ENCODE data around the gene TEX19. TPM values are rescaled to one million over a fixed set of nuclear protein-coding genes. Genes with fewer than 3 reads are reported as not detected.
A peak's percentile ranks its signal among the peaks of the same experiment; 100 is the strongest.

Gene TEX19
- total RNA-seq, 1 donor, result not detected

- TF ChIP-seq CTCF (IDR thresholded peaks at IDR 0.05; ENCODE audit: insufficient read depth, low read depth, low read length), result no peak
- no peak overlapping the region for H3K4me3 ChIP-seq (ENCODE audit: low read depth, low read length)
- no peak for DNase-seq (ENCODE audit: low read depth)
These were observed 40.9 kb upstream of the TEX19 start for GRCh38 chr17:82318169-82318498.

DNA sequence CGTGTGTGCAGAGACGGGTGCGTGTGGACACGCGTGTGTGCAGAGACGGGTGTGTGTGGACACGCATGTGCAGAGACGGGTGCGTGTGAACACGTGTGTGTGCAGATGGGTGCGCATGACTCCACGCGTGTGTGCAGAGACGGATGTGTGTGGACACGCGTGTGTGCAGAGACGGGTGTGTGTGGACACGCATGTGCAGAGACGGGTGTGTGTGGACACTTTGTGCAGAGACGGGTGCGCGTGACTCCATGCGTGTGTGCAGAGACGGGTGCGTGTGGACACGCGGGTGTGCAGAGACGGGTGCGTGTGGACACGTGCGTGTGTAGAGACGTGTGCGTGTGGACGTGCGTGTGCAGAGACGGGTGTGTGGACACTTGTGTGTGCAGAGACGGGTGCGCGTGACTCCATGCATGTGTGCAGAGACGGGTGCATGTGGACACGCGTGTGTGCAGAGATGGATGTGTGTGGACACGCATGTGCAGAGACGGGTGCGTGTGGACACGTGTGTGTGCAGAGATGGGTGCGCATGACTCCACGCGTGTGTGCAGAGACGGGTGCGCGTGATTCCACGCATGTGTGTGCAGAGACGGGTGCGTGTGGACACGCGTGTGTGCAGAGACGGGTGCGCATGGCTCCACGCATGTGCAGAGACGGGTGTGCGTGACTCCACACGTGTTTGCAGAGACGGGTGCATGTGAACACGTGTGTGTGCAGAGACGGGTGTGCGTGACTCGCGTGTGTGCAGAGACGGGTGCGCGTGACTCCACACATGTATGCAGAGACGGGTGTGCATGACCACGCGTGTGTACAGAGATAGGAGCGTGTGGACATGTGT is 40.1 kb upstream of the TEX19 start:
- H3K4me3 ChIP-seq (ENCODE audit: low read depth, low read length), result no peak overlapping the region
- DNase-seq (ENCODE audit: low read depth), result no peak
- no peak for TF ChIP-seq CTCF (IDR thresholded peaks at IDR 0.05; ENCODE audit: insufficient read depth, low read depth, low read length)

DNA sequence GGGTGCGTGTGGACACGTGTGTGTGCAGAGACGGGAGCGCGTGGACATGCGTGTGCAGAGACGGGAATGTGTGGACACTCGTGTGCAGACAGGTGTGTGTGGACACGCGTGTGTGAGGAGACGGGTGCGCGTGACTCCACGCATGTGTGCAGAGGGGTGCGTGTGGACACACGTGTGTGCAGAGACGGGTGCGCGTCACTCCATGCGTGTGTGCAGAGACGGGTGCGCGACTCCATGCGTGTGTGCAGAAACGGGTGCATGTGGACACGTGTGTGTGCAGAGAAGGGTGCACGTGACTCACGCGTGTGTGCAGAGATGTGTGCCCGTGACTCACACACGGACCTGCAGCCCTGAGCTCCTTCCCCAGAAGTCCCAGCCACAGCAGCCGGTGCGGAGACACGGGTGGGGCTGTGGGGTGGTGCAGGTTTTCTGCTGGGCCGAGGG is 39.4 kb upstream of the TEX19 start:
- DNase-seq (ENCODE audit: low read depth), result no peak
- H3K4me3 ChIP-seq (ENCODE audit: low read depth, low read length), result no peak overlapping the region
- TF ChIP-seq CTCF (IDR thresholded peaks at IDR 0.05; ENCODE audit: insufficient read depth, low read depth, low read length), result no peak

DNA sequence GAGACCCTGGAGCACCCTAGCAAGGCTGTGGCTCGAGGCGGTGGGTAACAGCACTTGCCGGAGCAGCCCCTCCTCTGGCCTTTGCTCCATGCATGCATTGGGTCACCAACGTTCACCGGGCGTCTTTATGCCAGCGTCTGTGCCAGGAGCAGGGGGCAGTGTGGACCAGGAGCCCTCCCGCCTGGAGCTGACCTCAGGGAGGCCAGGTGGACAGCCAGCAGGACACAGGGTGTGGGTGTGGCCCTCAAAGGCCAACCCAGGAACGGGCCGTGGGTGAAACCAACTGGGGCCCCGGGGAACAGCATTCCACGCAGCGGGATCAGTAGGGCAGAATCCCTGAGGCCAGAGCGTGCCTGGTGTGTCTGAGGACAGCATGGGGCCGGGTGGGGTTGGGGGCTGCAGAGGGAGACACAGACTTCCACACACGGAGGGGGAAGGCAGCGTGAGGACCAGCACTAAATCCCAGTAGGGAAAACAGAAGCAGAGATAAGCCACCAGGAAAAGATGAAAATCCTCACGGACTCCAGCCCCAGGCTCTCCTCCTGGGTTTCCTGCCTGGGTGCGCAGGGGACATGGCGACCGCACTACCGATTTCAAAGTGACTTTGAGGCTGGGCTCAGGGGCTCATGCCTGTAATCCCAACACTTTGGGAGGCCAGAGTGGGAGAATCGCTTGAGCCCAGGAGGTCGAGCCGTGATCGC is 38.8 kb upstream of the TEX19 start:
- H3K4me3 ChIP-seq (ENCODE audit: low read depth, low read length), result no peak overlapping the region
- DNase-seq (ENCODE audit: low read depth), result no peak
- TF ChIP-seq CTCF (IDR thresholded peaks at IDR 0.05; ENCODE audit: insufficient read depth, low read depth, low read length), result no peak

DNA sequence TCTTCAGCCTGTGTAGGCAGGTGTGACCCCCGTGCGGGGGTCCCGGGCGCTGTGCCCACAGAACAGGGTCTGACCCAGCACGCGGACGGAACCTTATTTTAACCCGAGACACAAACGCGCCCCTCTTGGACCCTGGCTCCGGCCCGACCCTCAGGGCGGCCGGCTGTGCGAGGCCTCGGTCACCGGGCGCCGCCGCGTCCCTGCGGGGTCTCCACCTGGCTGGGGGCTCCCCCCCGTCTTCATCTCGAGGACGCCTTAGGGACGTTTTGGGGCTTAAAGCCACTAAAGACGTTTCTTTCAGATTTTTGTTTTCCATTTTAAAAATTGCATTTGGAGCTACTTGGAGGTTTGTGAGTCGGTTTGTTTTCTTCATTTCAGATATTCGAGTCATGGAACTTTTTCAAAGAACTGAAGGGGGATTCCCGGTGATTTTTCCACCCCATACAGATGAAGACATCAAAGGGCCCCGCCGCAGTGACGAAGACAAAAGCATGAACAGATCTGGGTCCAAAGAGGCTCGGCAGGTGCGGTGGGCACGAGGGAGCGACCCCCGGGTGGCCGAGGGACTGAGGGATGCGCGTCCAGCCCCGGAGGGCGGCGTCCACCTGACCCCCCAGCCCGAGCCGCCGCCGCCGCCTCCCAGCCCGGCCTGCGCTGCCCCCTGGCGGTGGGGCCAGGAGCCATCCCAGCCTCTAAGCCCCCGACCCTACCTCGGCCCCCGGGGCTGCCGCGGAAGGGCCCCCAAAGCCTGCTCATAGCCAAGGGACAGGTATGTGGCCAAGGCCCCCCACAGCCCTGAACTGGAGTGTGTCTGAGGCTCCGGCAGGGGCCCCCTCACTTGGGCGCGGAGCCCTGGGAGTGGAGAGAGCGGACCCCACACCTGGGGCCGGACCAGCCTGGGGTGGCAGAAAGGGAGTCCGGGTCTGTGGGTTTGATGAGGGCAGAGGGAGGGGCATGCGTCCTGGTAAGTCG is 37.8 kb upstream of the TEX19 start:
- TF ChIP-seq CTCF (IDR thresholded peaks at IDR 0.05; ENCODE audit: insufficient read depth, low read depth, low read length), result peak; percentile 74
- H3K4me3 ChIP-seq (ENCODE audit: low read depth, low read length), result no peak overlapping the region
- DNase-seq (ENCODE audit: low read depth), result no peak

DNA sequence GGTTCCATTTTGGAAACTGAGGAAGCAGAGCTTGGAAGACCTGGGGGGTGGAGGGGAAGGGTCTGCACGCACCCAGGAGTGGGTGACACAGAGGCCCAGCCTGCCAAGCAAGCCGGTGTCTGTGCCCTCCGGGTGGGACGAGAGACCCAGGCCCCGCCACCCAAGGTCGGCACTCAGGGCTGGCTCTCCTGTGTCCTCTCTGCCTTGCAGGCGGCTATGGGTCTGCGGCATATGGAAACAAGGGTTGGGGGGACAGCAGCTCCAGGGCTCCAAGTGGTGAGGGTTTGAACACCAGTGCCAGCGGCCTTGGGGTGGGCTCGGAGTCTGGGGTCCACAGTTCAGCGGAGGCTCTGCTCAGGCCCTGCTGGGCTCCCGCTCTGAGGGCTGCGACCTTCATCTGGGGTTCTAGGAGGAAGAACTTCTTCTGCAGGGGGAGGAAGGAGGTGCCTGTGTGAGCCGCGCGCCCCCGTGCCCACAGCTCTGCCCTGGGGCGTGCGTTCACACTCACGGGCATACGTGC is 37.0 kb upstream of the TEX19 start:
- TF ChIP-seq CTCF (IDR thresholded peaks at IDR 0.05; ENCODE audit: insufficient read depth, low read depth, low read length), result no peak
- H3K4me3 ChIP-seq (ENCODE audit: low read depth, low read length), result no peak overlapping the region
- DNase-seq (ENCODE audit: low read depth), result no peak
